ENCODE results near the gene OBSCN.

GRCh38 chr1:228316589-228317387, 108.9 kb downstream of the OBSCN start:
- TF ChIP-seq, protein P1, sequence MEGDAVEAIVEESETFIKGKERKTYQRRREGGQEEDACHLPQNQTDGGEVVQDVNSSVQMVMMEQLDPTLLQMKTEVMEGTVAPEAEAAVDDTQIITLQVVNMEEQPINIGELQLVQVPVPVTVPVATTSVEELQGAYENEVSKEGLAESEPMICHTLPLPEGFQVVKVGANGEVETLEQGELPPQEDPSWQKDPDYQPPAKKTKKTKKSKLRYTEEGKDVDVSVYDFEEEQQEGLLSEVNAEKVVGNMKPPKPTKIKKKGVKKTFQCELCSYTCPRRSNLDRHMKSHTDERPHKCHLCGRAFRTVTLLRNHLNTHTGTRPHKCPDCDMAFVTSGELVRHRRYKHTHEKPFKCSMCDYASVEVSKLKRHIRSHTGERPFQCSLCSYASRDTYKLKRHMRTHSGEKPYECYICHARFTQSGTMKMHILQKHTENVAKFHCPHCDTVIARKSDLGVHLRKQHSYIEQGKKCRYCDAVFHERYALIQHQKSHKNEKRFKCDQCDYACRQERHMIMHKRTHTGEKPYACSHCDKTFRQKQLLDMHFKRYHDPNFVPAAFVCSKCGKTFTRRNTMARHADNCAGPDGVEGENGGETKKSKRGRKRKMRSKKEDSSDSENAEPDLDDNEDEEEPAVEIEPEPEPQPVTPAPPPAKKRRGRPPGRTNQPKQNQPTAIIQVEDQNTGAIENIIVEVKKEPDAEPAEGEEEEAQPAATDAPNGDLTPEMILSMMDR (IDR thresholded peaks at IDR 0.05), result no peak
- no peak for TF ChIP-seq POLR2A (IDR thresholded peaks at IDR 0.05)

Measured in adrenal gland (tissue), 5 donors.